HG02981 (cell line): ENCODE measurements around the gene PIGM.
"Not testable (repeated sequence)": the region's sequence is repeated elsewhere in the genome, so short reads cannot be mapped to it uniquely, and the experiment has no call there.

Experiments used
- ATAC-seq: cut with Tn5 transposase; IDR thresholded peaks from one replicate; pipeline ENCODE4 v1.9.1; 2021; ENCODE audit warnings: mild to moderate bottlenecking, moderate library complexity; ENCODE audit not compliant: unreplicated experiment

Gene PIGM

GRCh38 chr1:160061369-160062229 is 29.8 kb upstream of the PIGM start:
- ATAC-seq: no peak

- ATAC-seq: no peak
Measured at GRCh38 chr1:160058087-160058486, 26.3 kb upstream of the PIGM start.

DNA sequence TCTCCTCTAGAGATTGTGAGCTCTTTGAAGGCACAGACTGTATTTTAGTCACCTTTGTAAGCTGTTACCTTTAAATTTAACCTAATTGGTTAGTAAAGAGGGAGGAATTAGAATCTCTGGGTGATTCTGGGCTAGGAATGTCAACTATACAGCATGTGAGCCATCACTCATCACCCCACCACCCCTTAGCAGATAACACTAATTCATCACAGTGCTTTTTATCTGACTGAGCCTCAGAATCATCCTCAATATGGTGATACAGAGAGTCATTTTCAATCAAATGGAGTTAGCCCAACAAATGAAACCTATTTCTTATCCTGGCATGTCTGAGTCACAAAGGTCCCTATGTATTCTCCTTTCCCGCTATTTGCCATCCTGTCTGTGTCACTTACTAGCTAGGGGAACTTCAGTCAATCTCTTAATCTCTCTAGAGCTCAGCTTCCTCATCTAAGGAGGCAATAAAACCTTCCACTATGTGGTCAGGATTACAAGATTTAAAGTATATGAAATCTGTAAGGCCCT is 24.9 kb upstream of the PIGM start:
- ATAC-seq: no peak

GRCh38 chr1:160053548-160054365 is 22.0 kb upstream of the PIGM start:
- ATAC-seq: no peak

DNA sequence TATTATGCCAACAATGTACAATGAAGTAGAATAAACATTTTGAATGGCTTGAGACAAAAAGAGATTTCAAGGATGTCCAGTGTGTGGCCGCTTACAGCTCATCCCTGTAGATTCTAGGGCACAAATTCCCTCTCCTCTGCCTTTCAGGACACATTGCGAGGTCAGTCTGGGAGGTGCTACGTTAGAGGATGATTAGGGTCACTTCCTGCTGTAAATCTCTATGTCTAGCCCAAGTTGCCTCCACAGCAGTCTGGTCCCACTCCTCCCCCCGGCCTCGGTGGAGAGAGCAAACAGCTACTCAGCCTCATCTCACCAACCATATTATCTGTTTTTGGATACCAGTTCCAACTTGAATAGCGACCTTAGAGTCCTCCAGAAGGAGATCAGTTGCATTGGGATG is 21.1 kb upstream of the PIGM start:
- no peak for ATAC-seq

GRCh38 chr1:160050619-160051018 is 18.8 kb upstream of the PIGM start:
- no peak for ATAC-seq

- not testable (repeated sequence) for ATAC-seq
Measured at GRCh38 chr1:160050182-160050581, 18.4 kb upstream of the PIGM start.

DNA sequence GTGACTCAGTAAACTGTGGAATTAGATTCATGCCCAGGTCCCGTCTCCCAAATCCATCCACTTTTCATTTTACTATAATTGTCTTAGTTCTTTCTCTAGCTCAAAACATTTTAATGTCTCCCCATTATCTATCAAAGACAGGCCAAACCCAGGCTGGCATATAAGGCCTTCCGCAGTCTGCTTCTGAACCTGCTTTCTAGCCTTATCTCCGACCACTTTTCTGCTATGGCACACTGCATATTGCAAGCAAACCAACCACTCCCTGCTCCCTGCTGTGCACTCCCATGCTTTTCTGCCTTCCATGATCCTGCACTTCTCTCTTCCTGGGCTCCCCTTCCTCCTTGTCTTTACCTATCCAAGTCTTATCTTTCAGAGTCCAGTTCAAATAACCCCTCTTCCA is 17.3 kb upstream of the PIGM start:
- no peak for ATAC-seq

- no peak for ATAC-seq
Measured at GRCh38 chr1:160048335-160048734, 16.5 kb upstream of the PIGM start.

GRCh38 chr1:160047111-160047991 is 15.6 kb upstream of the PIGM start:
- ATAC-seq: peak; percentile 29

DNA sequence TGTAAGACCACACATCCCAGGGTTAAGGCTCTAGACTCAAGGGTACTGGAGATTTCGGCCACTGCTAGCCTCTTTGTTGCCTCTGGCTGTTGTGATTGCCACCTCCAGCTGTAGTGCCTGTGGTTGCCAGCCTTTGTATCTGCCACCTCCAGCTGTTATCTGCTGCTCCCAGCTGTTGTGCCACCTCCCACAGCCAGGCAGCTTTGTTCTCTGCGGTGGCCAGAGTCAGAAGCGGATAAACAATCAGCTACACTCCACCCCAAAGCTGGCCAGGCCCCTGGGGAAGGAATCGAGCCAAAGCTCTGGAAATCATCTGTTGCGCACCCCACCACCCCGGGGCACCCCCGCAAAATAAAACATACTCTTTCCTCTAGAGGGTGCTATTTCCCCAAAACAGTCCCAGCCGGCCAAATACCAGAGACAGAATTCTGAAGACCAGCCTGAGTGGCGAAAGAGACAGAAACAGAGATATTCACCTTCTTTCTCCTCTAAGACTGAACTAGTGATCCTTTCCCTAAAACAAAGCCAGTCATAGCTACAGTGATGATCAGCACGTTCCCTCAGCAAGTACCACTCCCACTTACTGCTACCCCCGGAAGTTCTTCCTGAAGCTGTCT is 14.8 kb upstream of the PIGM start:
- ATAC-seq: peak; percentile 67

- no peak for ATAC-seq
Measured at GRCh38 chr1:160045653-160046052, 13.9 kb upstream of the PIGM start.

- no peak for ATAC-seq
Measured at GRCh38 chr1:160043543-160043942, 11.8 kb upstream of the PIGM start.

DNA sequence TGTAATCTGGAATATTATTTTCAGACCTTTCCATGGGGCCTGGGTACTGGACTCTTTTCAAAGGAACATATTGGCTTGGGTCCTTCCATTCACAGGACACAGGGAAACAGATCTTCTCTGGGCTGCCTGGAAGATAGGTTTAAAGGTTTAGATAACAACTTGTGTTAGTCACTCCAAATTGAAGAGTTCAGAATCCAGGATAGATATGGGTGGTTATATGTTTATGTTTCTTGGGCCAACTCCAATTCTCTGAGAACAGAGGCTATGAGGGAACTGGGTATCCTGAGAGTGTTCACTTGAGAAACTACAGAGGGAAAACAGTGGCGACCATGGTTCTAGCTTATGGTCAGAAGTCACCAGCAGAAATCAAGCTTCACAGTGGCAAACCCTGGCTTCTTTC is 8.7 kb upstream of the PIGM start:
- ATAC-seq: no peak

DNA sequence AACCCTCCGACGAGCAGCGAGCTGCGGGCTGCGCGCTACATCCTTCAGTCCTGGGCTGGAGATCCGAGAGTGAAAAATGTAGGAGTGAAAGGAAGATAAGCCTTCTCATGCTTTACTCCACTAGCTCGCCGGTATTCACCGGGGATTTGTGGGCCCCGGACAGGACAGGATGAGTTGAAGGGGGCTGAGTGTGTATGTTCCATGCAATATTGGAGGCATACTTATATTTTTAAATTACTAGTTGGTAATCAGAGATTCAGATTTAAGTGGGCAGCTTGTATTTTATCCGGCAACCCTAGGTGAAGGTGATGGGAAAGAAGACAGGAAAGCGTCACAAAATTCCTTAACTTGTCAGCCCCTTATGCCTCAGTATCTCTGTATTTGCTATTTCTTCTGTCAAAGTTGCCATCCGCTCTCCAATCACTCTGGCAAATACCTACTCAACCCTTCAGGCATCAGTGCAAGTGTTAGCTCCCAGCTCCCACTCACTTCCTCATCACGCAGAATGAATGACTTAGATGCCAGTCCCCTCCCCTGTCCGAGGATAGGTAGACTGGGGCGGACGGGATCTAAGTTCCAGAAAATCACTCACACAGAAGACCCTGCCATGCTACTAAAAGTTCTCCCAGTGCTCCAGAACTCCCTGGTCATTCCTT is 503 bp upstream of the PIGM start:
- peak; percentile 7 for ATAC-seq

DNA sequence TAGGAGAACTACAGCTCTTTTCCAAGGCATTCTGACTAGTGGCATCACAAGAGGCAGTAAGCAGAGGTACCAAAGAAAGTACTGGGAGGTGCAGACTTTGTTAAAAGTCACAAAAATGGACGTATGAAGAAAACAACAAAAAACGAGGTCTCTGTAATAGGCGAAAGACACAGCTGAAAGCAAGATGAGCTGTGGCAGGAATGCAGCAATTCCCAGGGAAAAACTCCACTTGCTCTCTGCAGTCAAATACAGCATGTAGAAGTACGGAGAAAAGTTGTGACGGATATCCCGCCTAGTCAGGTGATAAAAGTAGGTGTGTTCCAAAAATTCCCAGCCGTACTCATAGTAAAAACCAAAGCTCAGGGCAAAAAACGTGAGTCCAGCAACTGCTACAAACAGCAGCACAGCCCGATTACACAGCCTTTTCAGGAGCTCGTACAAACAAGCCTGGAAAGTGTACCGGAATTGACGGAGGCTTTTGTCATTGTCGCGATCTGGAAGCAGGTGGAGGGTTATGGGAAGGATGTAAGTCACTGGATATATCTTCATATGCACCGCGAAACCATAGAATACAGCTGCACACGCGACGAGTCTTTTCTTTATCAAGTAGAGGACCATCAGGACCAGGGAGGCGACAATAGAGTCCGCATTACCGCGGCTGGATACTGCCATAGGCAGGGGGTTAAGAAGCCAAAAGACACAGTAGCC is 979 bp downstream of the PIGM start:
- peak; percentile 22 for ATAC-seq

- no peak for ATAC-seq
Measured at GRCh38 chr1:160028426-160028825, 3.4 kb downstream of the PIGM start.

GRCh38 chr1:160025314-160025713 is 6.5 kb downstream of the PIGM start:
- ATAC-seq: no peak

- ATAC-seq: no peak
Measured at GRCh38 chr1:160024195-160024905, 7.4 kb downstream of the PIGM start.
